H1 (cell line): ENCODE results near the gene MTRFR. TPM values are rescaled to one million over a fixed set of nuclear protein-coding genes. Genes with fewer than 3 reads are reported as not detected.
A peak's percentile ranks its signal among the peaks of the same experiment; 100 is the strongest.

ENCODE experiments used
- BCL11A ChIP-seq, 2 experiments: IDR thresholded peaks; one replicate each; pipeline ENCODE4 v1.6.1; 2011; ENCODE audit warnings: low read depth in 2 of 2, low read length in 2 of 2, mild to moderate bottlenecking in 2 of 2
- CHD2 ChIP-seq: IDR thresholded peaks from 2 replicates; pipeline ENCODE4 v1.6.1; 2012; ENCODE audit warnings: low read length, improper control_type of control experiment
- CTCF ChIP-seq, 3 experiments: IDR thresholded peaks; 1 replicate in 2 of 3; 2 replicates in 1 of 3; pipeline versions ENCODE4 v1.5.1 to v1.6.1; 2011; ENCODE audit warnings: low read length in 3 of 3, mild to moderate bottlenecking in 3 of 3, inconsistent platforms in 2 of 3, low read depth in 1 of 3, moderate library complexity in 1 of 3; ENCODE audit not compliant: insufficient read depth in 1 of 3; ENCODE audit errors: control extremely low read depth in 1 of 3
- FOSL1 ChIP-seq: IDR thresholded peaks from 2 replicates; pipeline ENCODE4 v1.6.1; 2011; ENCODE audit warnings: mild to moderate bottlenecking, low read depth, low read length, moderate library complexity; ENCODE audit not compliant: insufficient read depth
- GABPA ChIP-seq: IDR thresholded peaks from 2 replicates; pipeline ENCODE4 v1.6.1; 2011; ENCODE audit warnings: mild to moderate bottlenecking, low read length, moderate library complexity, borderline replicate concordance; ENCODE audit not compliant: insufficient read depth
- GTF2F1 ChIP-seq: IDR thresholded peaks from 2 replicates; pipeline ENCODE4 v1.6.1; 2012; ENCODE audit warnings: low read depth, low read length, improper control_type of control experiment, borderline replicate concordance
- HDAC2 ChIP-seq, 2 experiments: fragments of 300-600 bp in 1 of 2; sonication (generic) in 1 of 2; IDR thresholded peaks; 2 replicates each; pipeline ENCODE4 v1.6.1; 2011 to 2012; ENCODE audit warnings: low read depth in 2 of 2, low read length in 2 of 2, mild to moderate bottlenecking in 2 of 2, moderate library complexity in 2 of 2, borderline replicate concordance in 1 of 2, inconsistent platforms in 1 of 2
- HDAC6 ChIP-seq: IDR thresholded peaks from one replicate; pipeline ENCODE4 v1.7.1; 2012; ENCODE audit warnings: low read depth, mild to moderate bottlenecking, inconsistent platforms, low read length, moderate library complexity
- JUN ChIP-seq: IDR thresholded peaks from 2 replicates; pipeline ENCODE4 v1.6.1; 2011; ENCODE audit warnings: low read depth, mild to moderate bottlenecking, improper control_type of control experiment, low read length
- POLR2A ChIP-seq, 2 experiments: IDR thresholded peaks; 1 replicate in 1 of 2; 2 replicates in 1 of 2; pipeline ENCODE4 v1.6.1; 2011; ENCODE audit warnings: low read depth in 2 of 2, low read length in 2 of 2, mild to moderate bottlenecking in 2 of 2; ENCODE audit errors: control extremely low read depth in 1 of 2
- POLR2AphosphoS5 ChIP-seq: IDR thresholded peaks from 2 replicates; pipeline ENCODE4 v1.6.1; 2011; ENCODE audit warnings: low read depth, low read length
- RFX5 ChIP-seq: IDR thresholded peaks from 2 replicates; pipeline ENCODE4 v1.6.1; 2011; ENCODE audit warnings: low read depth, low read length, improper control_type of control experiment, borderline replicate concordance
- RNF2 ChIP-seq: fragments of 200-900, 300-1000 bp; sonication (generic); IDR thresholded peaks from 2 replicates; pipeline ENCODE4 v1.7.1; 2016; ENCODE audit warnings: borderline replicate concordance, low read depth, mild to moderate bottlenecking, antibody characterized with exemption, low read length; ENCODE audit not compliant: poor library complexity, severe bottlenecking; ENCODE audit errors: missing control alignments
- SIRT6 ChIP-seq: IDR thresholded peaks from one replicate; pipeline ENCODE4 v1.7.1; 2012; ENCODE audit warnings: low read length, inconsistent platforms
- SIX5 ChIP-seq: IDR thresholded peaks from 2 replicates; pipeline ENCODE4 v1.6.1; 2011; ENCODE audit warnings: mild to moderate bottlenecking, low read depth, low read length
- SUZ12 ChIP-seq: fragments of 200-600 bp; sonication (generic); IDR thresholded peaks from 2 replicates; pipeline ENCODE4 v1.6.1; 2012; ENCODE audit warnings: mild to moderate bottlenecking, inconsistent platforms, low read length, moderate library complexity, mixed read lengths
- TAF1 ChIP-seq: IDR thresholded peaks from 2 replicates; pipeline ENCODE4 v1.6.1; 2011; ENCODE audit warnings: mild to moderate bottlenecking, low read depth, low read length
- TAF7 ChIP-seq: optimal IDR thresholded peaks from 2 replicates; pipeline ENCODE3; 2011; ENCODE audit warnings: low read depth, mild to moderate bottlenecking, inconsistent platforms, low read length, moderate library complexity, borderline replicate concordance
- TBP ChIP-seq: IDR thresholded peaks from 2 replicates; pipeline ENCODE4 v1.6.1; 2011; ENCODE audit warnings: low read depth, low read length, improper control_type of control experiment
- TEAD4 ChIP-seq: IDR thresholded peaks from 2 replicates; pipeline ENCODE4 v1.6.1; 2012; ENCODE audit warnings: low read depth, low read length, inconsistent platforms, mixed read lengths
- USF2 ChIP-seq: IDR thresholded peaks from 2 replicates; pipeline ENCODE4 v1.6.1; 2011; ENCODE audit warnings: low read length, improper control_type of control experiment
- YY1 ChIP-seq: IDR thresholded peaks from 2 replicates; pipeline ENCODE4 v1.6.1; 2011; ENCODE audit warnings: low read depth, mild to moderate bottlenecking, low read length
- polyA plus RNA-seq, 7 experiments: library from polyadenylated mRNA; depleted of rRNA in 3 of 7; stranded (reverse) in 5 of 7; unstranded in 2 of 7; fragments of >200 nt in 5 of 7; fragments of 200-250 nt in 2 of 7; gene quantifications; 1 replicate in 5 of 7; 2 replicates in 1 of 7; 4 replicates in 1 of 7; pipeline versions ENCODE4 v1.2.1 to v1.2.3, GENCODE V29; 2011 to 2013; ENCODE audit warnings: missing spikeins in 2 of 7, mixed read lengths in 2 of 7
- total RNA-seq: library from RNA; stranded (reverse); fragmentation: NEBNext Ultra II Directional; extraction: Animal tissue kit (Norgen Biotek cat#: 25700); gene quantifications from 2 replicates; pipeline ENCODE4 v1.2.1, GENCODE V29; 2021

MTRFR gene
- total and polyA plus RNA-seq, 2 of the 8 experiments (the other 6 are each of a cell fraction or from before 2014, with no cell fraction given) = 9.2 to 12.9 TPM

DNA sequence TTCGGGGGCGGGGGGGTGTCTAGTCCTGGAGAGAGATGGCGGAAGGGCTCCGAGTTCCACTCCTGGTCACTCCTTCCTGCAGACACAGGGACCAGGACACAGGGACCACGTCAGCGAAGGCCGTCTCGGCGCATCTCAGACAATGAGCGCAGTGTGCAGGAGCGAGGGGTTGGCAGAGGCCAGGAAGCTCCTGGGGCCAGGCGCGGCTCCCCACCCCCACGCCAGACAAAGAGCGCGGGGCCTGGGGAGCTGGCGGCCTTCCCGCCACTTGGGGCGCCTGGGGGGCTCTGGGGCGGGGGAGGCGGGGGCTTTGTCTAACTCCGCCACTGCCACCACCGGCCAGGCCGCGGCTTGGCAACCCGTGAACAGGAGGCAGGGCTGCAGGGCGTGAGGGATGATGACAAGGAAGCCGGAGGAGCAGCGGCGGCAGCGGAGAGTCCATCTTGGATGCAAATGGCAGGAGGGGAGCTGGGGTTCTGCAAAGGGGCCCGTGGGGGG, 36.2 kb downstream of the MTRFR start (continued):
- TF ChIP-seq TBP = no peak; the same call in 1 of the 2 replicates
- peak in 1 of 2 experiments; percentile 77; a peak in 1 of 3 replicates for TF ChIP-seq POLR2A (IDR thresholded peaks at IDR 0.05; ENCODE audit: control extremely low read depth in 1 of 2, low read depth in 2 of 2, low read length in 2 of 2)
- TF ChIP-seq GABPA = no peak
- TF ChIP-seq TAF1 = peak; percentile 66; the same call in 1 of the 2 replicates
- TF ChIP-seq CHD2 = no peak
- no peak for TF ChIP-seq SUZ12
- TF ChIP-seq CTCF (IDR thresholded peaks at IDR 0.05; ENCODE audit: control extremely low read depth in 1 of 3, insufficient read depth in 1 of 3, low read depth in 1 of 3, low read length in 3 of 3) = peak in 1 of 3 experiments; percentile 6; a peak in 1 of 4 replicates
- 0 out of 4 replicates have a peak, but pooled peaks of 1 of the 2 experiments have one; percentile 13 for TF ChIP-seq HDAC2 (IDR thresholded peaks at IDR 0.05; ENCODE audit: borderline replicate concordance in 1 of 2, low read depth in 2 of 2, low read length in 2 of 2)
- TF ChIP-seq HDAC6 = no peak
- no peak for TF ChIP-seq GTF2F1
- no peak for TF ChIP-seq BCL11A (IDR thresholded peaks at IDR 0.05; ENCODE audit: low read depth in 2 of 2, low read length in 2 of 2)
- TF ChIP-seq JUN = no peak
- TF ChIP-seq SIRT6 = no peak
- TF ChIP-seq YY1 = peak; percentile 89
- TF ChIP-seq TAF7 = no peak
- TF ChIP-seq USF2 = no peak
- no peak for TF ChIP-seq RFX5
- TF ChIP-seq POLR2AphosphoS5 = peak; percentile 91
- no peak for TF ChIP-seq SIX5
- no peak for TF ChIP-seq FOSL1
- TF ChIP-seq RNF2 = no peak
- TF ChIP-seq TEAD4 = no peak
